Fibroblast of mammary gland (primary cell): Measurements from ENCODE around the gene RPLP2.

Experiments
- DNase-seq: peaks from one replicate; pipeline ENCODE4 v3.0.0-alpha.2; 2010; ENCODE audit warnings: low read depth
- H3K4me3 ChIP-seq: 2 replicates; pipeline ENCODE4 v1.5.1; 2011; ENCODE audit warnings: low read depth, mild to moderate bottlenecking, low read length, moderate library complexity; ENCODE audit not compliant: control insufficient read depth
- CTCF ChIP-seq: conservative IDR thresholded peaks from 2 replicates; pipeline ENCODE4 v1.5.1; 2011; ENCODE audit warnings: low read depth, low read length, inconsistent platforms; ENCODE audit not compliant: control insufficient read depth, insufficient read depth

Gene RPLP2

DNA sequence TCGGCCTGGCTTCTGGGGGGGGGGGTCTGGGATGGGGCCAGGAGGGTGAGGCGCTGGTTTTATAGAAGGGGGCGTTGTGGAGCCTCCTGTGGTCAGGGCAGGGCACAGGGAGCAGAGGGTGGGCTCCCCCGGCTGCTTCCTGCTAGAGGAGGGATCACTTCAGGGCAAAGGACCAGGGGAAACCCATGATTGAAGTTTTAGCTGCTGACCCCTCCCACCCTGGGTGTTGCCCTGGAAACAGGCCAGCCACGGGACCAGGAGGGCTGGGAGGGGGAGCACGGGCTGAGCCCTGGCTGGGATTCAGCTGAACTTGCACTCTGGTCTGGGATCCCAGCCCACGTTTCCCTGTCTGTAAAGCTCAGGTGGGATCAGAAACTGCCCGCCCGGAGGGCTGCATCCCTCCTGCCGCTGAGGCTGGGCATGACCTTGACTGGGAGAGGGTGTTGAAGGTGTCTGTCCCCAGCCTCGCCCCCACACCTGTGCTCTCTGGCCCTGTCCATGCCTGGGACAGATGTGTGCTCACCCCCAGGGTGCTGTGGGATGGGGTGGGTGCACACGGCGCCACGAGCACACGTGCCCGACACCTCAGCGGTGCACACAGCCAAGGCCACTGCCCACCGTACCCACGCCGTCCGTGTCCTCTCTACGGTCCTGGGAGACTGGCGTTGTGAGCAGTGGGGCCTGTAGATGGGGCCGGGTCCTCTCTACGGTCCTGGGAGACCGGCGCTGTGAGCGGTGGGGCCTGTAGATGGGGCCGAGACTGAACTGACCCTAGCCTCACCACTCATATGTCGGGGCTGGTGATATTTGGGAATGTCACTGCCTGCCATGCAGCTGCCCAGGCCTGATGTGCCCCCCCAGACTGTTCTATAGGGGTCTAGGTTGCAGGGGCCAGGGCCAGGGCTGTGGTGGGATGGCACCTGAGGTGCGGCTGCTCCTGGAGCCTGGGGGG lies 35.2 kb downstream of the RPLP2 start:
- no peak for TF ChIP-seq CTCF
- DNase-seq = peak; percentile 94
- H3K4me3 ChIP-seq = peak overlapping the region; percentile 94

- no peak for TF ChIP-seq CTCF
- H3K4me3 ChIP-seq = no peak overlapping the region
- no peak for DNase-seq
These were observed 36.2 kb downstream of the RPLP2 start for GRCh38 chr11:845872-846495.

- H3K4me3 ChIP-seq = no peak overlapping the region
- DNase-seq = peak; percentile 72
- TF ChIP-seq CTCF = no peak
These were observed 36.8 kb downstream of the RPLP2 start for GRCh38 chr11:846496-847098.

- TF ChIP-seq CTCF = no peak
- no peak overlapping the region for H3K4me3 ChIP-seq
- DNase-seq = no peak
These were observed 38.1 kb downstream of the RPLP2 start for GRCh38 chr11:847876-848275.

GRCh38 chr11:848380-848931 lies 38.7 kb downstream of the RPLP2 start:
- no peak overlapping the region for H3K4me3 ChIP-seq
- peak; percentile 72 for TF ChIP-seq CTCF
- no peak for DNase-seq

GRCh38 chr11:849104-849824 lies 39.5 kb downstream of the RPLP2 start:
- no peak for DNase-seq
- TF ChIP-seq CTCF = no peak
- peak overlapping the region; percentile 19 for H3K4me3 ChIP-seq
